ENCODE data around the gene OR2AG1. TPM values are rescaled to one million over a fixed set of nuclear protein-coding genes. Genes with fewer than 3 reads are reported as not detected.

Gene OR2AG1
- polyA plus RNA-seq, 1 experiment, result not detected

DNA sequence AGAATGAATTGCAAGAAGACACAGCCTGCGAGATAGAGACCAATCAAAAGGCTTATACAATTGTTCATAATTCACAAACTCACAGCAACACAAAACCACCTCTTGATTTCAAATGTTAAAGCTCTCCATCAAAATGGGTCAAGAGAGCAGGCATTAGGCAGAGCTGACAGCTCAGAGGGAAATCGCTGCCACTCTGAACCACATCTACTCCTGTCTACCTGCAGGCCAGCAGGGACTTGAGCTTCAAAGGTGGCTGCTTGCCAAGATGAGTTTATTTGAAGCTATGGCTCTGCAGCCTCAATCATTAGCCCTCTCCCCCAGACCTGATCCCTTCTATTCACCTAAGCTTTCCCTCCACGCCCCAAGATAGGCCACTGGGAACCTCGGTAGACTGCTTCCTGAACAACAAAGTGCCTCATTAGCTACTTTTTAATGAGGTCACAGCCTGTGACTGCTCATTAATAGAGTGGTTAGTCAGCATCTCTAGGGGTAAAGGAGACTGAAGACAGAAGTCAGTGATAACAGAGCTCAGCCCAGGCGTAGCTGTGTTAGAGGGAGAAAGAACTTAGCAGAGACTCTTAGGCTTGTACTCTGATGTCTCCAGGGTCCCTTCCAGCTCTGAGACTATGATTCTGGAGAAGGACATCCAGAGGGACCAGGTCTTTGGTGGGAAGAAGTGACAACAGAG is 41.5 kb downstream of the OR2AG1 start:
- DNase-seq (ENCODE audit: low read depth, low spot score), result no peak
- ChIA-PET CTCF (interaction anchor here (1.3 to 4.1 kb wide), 2 partner anchors 12 to 69 kb away, joined by 4 to 25 read pairs; no protein-coding TSS in a partner anchor), POLR2A (no interaction called here)
- Histone ChIP-seq H3K4me3 (ENCODE audit: low read depth, low read length) (no peak overlapping the region), H3K27ac (ENCODE audit: low read depth, low read length) (no peak overlapping the region), H3K27me3 (ENCODE audit: control insufficient read depth, insufficient read depth, low read length) (no peaks in the 10 kb centered on the region), H3K9me3 (ENCODE audit: control insufficient read depth, insufficient read depth, low read length) (no peaks in the 10 kb centered on the region)
- TF ChIP-seq CTCF (IDR thresholded peaks at IDR 0.05; ENCODE audit: low read depth, low read length), result no peak

DNA sequence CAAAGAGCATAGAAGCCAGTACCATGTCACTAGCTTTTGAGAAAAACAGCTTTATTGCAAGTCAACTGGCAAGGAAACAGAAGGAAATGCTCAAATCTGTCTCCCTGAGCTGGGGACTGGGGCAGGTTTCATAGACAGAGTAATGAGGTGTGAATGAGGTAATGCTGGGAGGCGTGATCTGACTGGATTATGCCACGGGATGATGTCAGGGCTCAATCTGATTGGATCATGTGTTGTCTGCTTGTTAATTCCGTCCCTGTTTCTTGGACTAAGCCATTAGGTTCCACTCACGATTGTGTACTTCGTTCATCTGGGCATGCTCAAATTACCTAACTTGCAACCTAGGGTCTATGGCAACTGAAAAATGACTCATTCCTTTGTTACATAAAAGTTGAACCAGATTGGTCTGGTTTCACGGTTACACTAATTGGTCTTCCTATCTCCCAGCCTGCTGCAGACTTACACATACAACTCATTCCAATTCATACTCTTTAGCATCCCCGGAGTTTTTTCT is 42.5 kb downstream of the OR2AG1 start:
- H3K4me3 ChIP-seq (ENCODE audit: low read depth, low read length), result no peak overlapping the region
- no peaks in the 10 kb centered on the region for H3K9me3 ChIP-seq (ENCODE audit: control insufficient read depth, insufficient read depth, low read length)
- TF ChIP-seq CTCF (IDR thresholded peaks at IDR 0.05; ENCODE audit: low read depth, low read length), result no peak
- ChIA-PET CTCF (interaction anchor here (4.1 kb wide), 1 partner anchor 13 kb away, joined by 25 read pairs; no protein-coding TSS in a partner anchor), POLR2A (no interaction called here)
- H3K27me3 ChIP-seq (ENCODE audit: control insufficient read depth, insufficient read depth, low read length), result no peaks in the 10 kb centered on the region
- no peak for DNase-seq (ENCODE audit: low read depth, low spot score)
- no peak overlapping the region for H3K27ac ChIP-seq (ENCODE audit: low read depth, low read length)

DNA sequence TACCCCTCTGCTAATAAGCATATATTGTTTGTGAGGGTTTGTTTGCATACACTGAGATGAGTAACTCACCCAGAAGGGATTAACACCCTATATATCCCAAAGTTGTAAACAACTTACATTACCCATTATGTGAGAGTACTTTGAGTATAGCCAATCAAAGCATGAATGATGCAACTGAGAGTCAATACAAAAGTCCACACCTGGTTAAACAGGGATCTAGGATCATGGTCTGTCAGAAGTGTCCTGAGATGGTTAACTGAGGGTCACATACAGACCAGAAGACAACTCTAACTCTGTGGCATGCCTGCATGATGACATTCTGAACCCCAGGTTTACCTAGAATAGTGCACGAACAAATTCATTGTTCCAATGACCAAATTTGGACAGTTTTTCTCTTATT is 45.3 kb downstream of the OR2AG1 start:
- H3K27ac ChIP-seq (ENCODE audit: low read depth, low read length), result no peak overlapping the region
- no peak for DNase-seq (ENCODE audit: low read depth, low spot score)
- ChIA-PET CTCF (no interaction called here), POLR2A (no interaction called here)
- H3K4me3 ChIP-seq (ENCODE audit: low read depth, low read length), result no peak overlapping the region
- H3K9me3 ChIP-seq (ENCODE audit: control insufficient read depth, insufficient read depth, low read length), result no peaks in the 10 kb centered on the region
- no peaks in the 10 kb centered on the region for H3K27me3 ChIP-seq (ENCODE audit: control insufficient read depth, insufficient read depth, low read length)
- TF ChIP-seq CTCF (IDR thresholded peaks at IDR 0.05; ENCODE audit: low read depth, low read length), result no peak

- H3K27me3 ChIP-seq (ENCODE audit: control insufficient read depth, insufficient read depth, low read length), result no peaks in the 10 kb centered on the region
- no peak for TF ChIP-seq CTCF (IDR thresholded peaks at IDR 0.05; ENCODE audit: low read depth, low read length)
- no peak overlapping the region for H3K27ac ChIP-seq (ENCODE audit: low read depth, low read length)
- ChIA-PET CTCF (interaction anchor here (1.7 kb wide), 1 partner anchor 21 kb away, joined by 9 read pairs; no protein-coding TSS in a partner anchor), POLR2A (no interaction called here)
- H3K9me3 ChIP-seq (ENCODE audit: control insufficient read depth, insufficient read depth, low read length), result no peaks in the 10 kb centered on the region
- no peak for DNase-seq (ENCODE audit: low read depth, low spot score)
- H3K4me3 ChIP-seq (ENCODE audit: low read depth, low read length), result no peak overlapping the region
These were observed 50.5 kb downstream of the OR2AG1 start for GRCh38 chr11:6833356-6833755.

- Histone ChIP-seq H3K27ac (ENCODE audit: low read depth, low read length) (no peak overlapping the region), H3K9me3 (ENCODE audit: control insufficient read depth, insufficient read depth, low read length) (no peaks in the 10 kb centered on the region), H3K27me3 (ENCODE audit: control insufficient read depth, insufficient read depth, low read length) (no peaks in the 10 kb centered on the region), H3K4me3 (ENCODE audit: low read depth, low read length) (no peak overlapping the region)
- POLR2A ChIA-PET, result no interaction called here
- no peak for DNase-seq (ENCODE audit: low read depth, low spot score)
- TF ChIP-seq CTCF (IDR thresholded peaks at IDR 0.05; ENCODE audit: low read depth, low read length), result no peak
- CTCF ChIA-PET, result interaction anchor here (1.7 kb wide), 1 partner anchor 22 kb away, joined by 9 read pairs; no protein-coding TSS in a partner anchor
These were observed 51.2 kb downstream of the OR2AG1 start for GRCh38 chr11:6834021-6834420.

Data from AG04450 (cell line).